Natural killer cell (primary cell): Measurements from ENCODE around the gene HMX3. TPM values are rescaled to one million over a fixed set of nuclear protein-coding genes. Genes with fewer than 3 reads are reported as not detected.

Experiments
- ATAC-seq, 3 donors: fragments of 150-1000 bp in 2 of 3; fragments of 200-7000 bp in 1 of 3; cut with Tn5 transposase; 1 replicate in 1 of 3; 2 replicates in 2 of 3; pipeline ENCODE4 v1.10.0; 2021; ENCODE audit warnings: mild to moderate bottlenecking in 2 of 3, moderate library complexity in 2 of 3
- DNase-seq, 2 donors: peaks; one replicate each; pipeline versions ENCODE4 v3.0.0 to v3.0.0-alpha.2; 2013 to 2021; ENCODE audit warnings: mixed read lengths in 1 of 2
- H3K27ac ChIP-seq: one replicate; pipeline ENCODE4 v1.5.1; 2013; ENCODE audit warnings: mild to moderate bottlenecking, low read length
- H3K27me3 ChIP-seq: one replicate; pipeline ENCODE4 v1.6.1; 2013; ENCODE audit warnings: low read length; ENCODE audit not compliant: control insufficient read depth, insufficient read depth
- H3K36me3 ChIP-seq: one replicate; pipeline ENCODE4 v1.6.1; 2013; ENCODE audit warnings: low read length; ENCODE audit not compliant: control insufficient read depth, insufficient read depth
- H3K4me1 ChIP-seq: one replicate; pipeline ENCODE4 v1.6.1; 2013; ENCODE audit warnings: low read length; ENCODE audit not compliant: control insufficient read depth, insufficient read depth
- H3K4me3 ChIP-seq: one replicate; pipeline ENCODE4 v1.5.1; 2013; ENCODE audit warnings: low read length
- H3K9me3 ChIP-seq: one replicate; pipeline ENCODE4 v1.6.1; 2013; ENCODE audit warnings: low read length; ENCODE audit not compliant: control insufficient read depth, insufficient read depth
- H3K27ac Mint-ChIP-seq, 2 donors: one replicate each; pipeline ENCODE4 v1.8.0; 2022; ENCODE audit warnings: mild to moderate bottlenecking in 2 of 2, mixed read lengths in 2 of 2, moderate library complexity in 1 of 2
- H3K27me3 Mint-ChIP-seq, 2 donors: one replicate each; pipeline ENCODE4 v1.8.0; 2022; ENCODE audit warnings: low read depth in 2 of 2, mixed read lengths in 2 of 2
- H3K36me3 Mint-ChIP-seq: one replicate; pipeline ENCODE4 v1.8.0; 2022; ENCODE audit warnings: mixed read lengths
- H3K4me1 Mint-ChIP-seq, 2 donors: one replicate each; pipeline ENCODE4 v1.8.0; 2022; ENCODE audit warnings: mixed read lengths in 2 of 2
- H3K4me3 Mint-ChIP-seq: one replicate; pipeline ENCODE4 v1.8.0; 2022; ENCODE audit warnings: mild to moderate bottlenecking, moderate library complexity, mixed read lengths
- H3K9me3 Mint-ChIP-seq, 2 donors: one replicate each; pipeline ENCODE4 v1.8.0; 2022; ENCODE audit warnings: mixed read lengths in 2 of 2
- WGBS: methylation state at CpG from one replicate; pipeline ENCODE4 v1.1.7; 2013; ENCODE audit warnings: missing lambda C conversion rate; ENCODE audit not compliant: insufficient coverage; 5-methylcytosine and 5-hydroxymethylcytosine counted together
- intact Hi-C: fragments of 100-400 bp; cut with micrococcal nuclease; formaldehyde crosslinking; loops from one replicate; pipeline ENCODE4 v1.14.2; 2022
- total RNA-seq, 4 donors: library from RNA; stranded (reverse); fragments of 120-200 nt in 1 of 4; gene quantifications; one replicate each; pipeline versions ENCODE4 v1.2.3 to v1.2.4, GENCODE V29; 2013 to 2022
- TF ChIP-seq, protein P1 (sequence below): fragments of 200-600 bp; IDR thresholded peaks from one replicate; pipeline ENCODE4 v1.8.0; 2022; ENCODE audit warnings: antibody characterized with exemption

The HMX3 gene
- total RNA-seq, 3 donors from 2014 or later (not counting 1 experiment from before 2014, with no cell fraction given) = 0.33 TPM; not detected in 2

DNA sequence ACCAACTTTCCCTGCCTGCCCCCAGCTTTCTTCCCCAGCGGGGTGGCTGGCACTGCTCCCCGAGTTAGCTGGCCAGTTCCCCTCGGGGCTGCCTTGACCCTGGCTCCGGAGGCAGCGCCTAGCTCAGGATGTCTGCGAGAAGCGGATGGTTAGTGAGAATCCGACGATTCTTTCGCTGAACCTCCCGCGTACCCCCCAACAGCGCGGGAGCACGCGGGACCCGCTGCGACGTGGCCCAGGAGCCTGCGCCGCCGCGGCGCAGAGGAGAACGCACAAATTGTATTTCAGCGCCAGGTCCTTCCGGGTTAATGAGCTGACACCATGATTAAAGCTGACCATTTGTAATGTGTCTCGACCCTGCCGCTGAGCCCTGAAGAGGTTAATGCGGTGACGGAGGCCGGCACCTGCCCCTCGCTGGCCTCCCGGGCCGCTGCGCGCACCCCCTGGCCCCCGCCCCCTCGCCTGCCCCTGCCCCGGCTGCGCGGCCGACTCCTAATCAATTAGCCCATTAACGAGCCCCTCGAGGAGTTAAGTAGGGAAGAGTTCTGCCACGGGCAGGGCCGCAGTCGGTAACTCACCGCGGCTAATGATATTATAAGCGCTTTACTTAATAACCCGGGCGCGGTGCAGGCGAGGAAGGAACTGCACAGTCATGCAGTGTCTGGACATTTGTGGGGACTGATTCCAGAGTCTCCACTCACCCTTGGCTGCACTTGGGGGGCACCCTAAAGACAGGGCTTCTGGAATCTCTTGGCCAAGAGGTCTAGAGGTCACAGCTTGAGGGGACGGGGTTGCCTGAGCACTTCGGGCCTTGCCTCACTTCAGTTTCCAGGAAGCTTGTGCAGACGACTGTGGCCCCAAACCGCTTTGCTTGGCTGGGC is 10.5 kb downstream of the HMX3 start:
- Histone ChIP-seq H3K27me3 (peaks cover 84% of the 10 kb centered on the region), H3K36me3 (no peaks in the 10 kb centered on the region), H3K9me3 (no peaks in the 10 kb centered on the region), H3K4me1 (peaks cover 54% of the 10 kb centered on the region), H3K27ac (no peak overlapping the region), H3K4me3 (no peak overlapping the region)
- intact Hi-C loops = no loop called here
- Mint-ChIP-seq H3K9me3 (no peaks in the 10 kb centered on the region), H3K4me3 (no peak overlapping the region), H3K36me3 (no peaks in the 10 kb centered on the region), H3K4me1 (peaks cover 7 to 24% of the 10 kb centered on the region in 2 donors), H3K27ac (no peak overlapping the region), H3K27me3 (peaks cover 66 to 71% of the 10 kb centered on the region in 2 donors)
- ATAC-seq (no peak), DNase-seq (peak in 1 of 2 donors; percentile 27)
- 4% methylated on average over 59 of the region's 59 CpGs for WGBS
- TF ChIP-seq, protein P1, sequence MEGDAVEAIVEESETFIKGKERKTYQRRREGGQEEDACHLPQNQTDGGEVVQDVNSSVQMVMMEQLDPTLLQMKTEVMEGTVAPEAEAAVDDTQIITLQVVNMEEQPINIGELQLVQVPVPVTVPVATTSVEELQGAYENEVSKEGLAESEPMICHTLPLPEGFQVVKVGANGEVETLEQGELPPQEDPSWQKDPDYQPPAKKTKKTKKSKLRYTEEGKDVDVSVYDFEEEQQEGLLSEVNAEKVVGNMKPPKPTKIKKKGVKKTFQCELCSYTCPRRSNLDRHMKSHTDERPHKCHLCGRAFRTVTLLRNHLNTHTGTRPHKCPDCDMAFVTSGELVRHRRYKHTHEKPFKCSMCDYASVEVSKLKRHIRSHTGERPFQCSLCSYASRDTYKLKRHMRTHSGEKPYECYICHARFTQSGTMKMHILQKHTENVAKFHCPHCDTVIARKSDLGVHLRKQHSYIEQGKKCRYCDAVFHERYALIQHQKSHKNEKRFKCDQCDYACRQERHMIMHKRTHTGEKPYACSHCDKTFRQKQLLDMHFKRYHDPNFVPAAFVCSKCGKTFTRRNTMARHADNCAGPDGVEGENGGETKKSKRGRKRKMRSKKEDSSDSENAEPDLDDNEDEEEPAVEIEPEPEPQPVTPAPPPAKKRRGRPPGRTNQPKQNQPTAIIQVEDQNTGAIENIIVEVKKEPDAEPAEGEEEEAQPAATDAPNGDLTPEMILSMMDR = no peak

DNA sequence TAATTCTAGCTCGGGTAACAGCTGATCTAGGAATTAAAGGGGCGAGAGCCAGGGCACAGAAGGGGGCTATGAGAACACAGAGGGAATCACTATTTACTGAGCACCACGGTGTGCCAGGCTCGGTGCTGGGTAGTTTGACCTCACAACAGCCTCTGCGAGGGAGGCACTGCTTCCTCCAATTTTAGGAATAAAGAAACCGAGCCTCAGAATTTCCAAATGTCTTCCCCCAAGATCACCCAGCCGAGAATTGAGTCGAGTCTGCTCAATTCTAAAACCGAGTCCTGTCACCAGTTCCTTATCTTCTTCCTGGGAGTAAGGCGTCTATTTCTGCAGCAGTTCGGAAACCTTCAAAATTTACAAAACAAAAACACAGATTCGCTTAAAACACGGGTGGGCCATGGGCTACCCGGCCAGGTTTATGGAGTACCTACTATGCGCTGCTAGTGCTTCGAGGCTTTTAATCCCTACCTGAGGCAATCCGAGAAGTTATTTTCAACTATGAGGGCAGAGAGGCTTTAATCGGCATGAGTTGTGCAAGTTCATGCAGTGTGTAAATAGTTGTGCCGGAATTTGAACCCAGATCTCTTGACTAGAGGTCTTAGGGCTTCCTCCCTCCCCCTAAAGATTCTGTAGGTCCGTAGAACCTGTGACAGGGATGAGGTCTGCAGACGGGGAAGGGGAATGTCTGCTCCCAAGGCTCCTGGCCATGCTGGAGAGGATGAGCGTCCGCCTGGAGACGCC is 11.3 kb downstream of the HMX3 start:
- WGBS = 15% methylated on average over 23 of the region's 24 CpGs
- Mint-ChIP-seq H3K9me3 (no peaks in the 10 kb centered on the region), H3K4me1 (peaks cover 7 to 24% of the 10 kb centered on the region in 2 donors), H3K27ac (no peak overlapping the region), H3K27me3 (peaks cover 66 to 67% of the 10 kb centered on the region in 2 donors), H3K4me3 (no peak overlapping the region), H3K36me3 (no peaks in the 10 kb centered on the region)
- H3K9me3 ChIP-seq = no peaks in the 10 kb centered on the region
- H3K27me3 ChIP-seq = peaks cover 84% of the 10 kb centered on the region
- H3K4me3 ChIP-seq = no peak overlapping the region
- H3K27ac ChIP-seq = no peak overlapping the region
- TF ChIP-seq, protein P1 = no peak
- peaks cover 55% of the 10 kb centered on the region for H3K4me1 ChIP-seq
- intact Hi-C loops = no loop called here
- no peak for ATAC-seq
- no peaks in the 10 kb centered on the region for H3K36me3 ChIP-seq
- no peak for DNase-seq

DNA sequence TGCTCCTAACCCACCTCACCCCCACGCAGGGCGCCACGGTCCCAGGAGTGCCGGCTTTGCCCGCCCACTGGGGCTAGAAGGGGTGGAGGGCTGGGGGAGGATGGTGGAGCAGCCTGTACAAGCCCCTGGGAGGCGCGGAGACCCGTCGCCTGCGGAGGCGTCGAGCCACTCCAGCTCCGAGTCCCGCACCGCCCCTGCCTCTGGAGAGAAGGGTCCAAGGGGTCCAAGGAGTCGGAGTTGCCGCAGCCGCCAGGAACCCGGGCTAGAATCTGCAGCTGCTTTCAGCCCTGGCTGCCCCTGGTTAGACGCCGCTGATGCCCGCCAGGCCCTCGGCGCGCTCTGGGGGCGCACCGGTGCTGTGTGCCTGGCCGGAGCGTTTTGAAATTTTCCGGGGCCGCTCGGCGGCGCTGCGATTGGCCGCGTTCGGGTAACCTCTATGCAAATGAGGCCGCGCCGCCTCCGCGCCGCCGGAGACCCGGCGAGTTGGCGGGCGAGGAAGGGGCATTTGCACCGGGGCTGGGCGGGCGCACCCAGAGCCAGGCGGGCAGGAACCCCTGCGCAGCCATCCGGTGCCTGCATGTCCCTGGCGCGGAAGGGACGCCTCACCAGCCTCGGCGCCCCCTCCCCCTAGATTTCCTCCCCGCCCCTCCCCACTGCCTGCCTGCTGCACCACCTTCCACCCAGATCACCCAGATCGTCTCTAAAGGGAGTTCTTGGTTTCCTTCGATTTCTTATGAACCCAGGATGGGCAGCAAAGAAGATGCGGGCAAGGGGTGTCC is 12.1 kb downstream of the HMX3 start, which contains the start of gene HMX2:
Gene HMX2, plus strand, starts transcription at position 502 of the 779 bp plus-strand sequence. Its CDS starts 243 bp downstream, at position 745.
- Mint-ChIP-seq H3K27me3 (peaks cover 66% of the 10 kb centered on the region in 2 donors), H3K4me1 (peaks cover 7 to 24% of the 10 kb centered on the region in 2 donors), H3K36me3 (no peaks in the 10 kb centered on the region), H3K27ac (peak within 1 kb of the TSS in 1 of 2 donors; percentile 9), H3K4me3 (peak within 1 kb of the TSS; percentile 76), H3K9me3 (no peaks in the 10 kb centered on the region)
- TF ChIP-seq, protein P1 = no peak
- peak in 1 of 2 donors; percentile 56 for DNase-seq
- Histone ChIP-seq H3K9me3 (no peaks in the 10 kb centered on the region), H3K27ac (no peak within 1 kb of the TSS), H3K36me3 (no peaks in the 10 kb centered on the region), H3K27me3 (peaks cover 86% of the 10 kb centered on the region), H3K4me3 (no peak within 1 kb of the TSS), H3K4me1 (peaks cover 47% of the 10 kb centered on the region)
- WGBS = 4% methylated on average over 63 of the region's 64 CpGs
- ATAC-seq = peak in 1 of 3 donors; percentile 49
- intact Hi-C loops = no loop called here
